ENCODE data around the gene LARP1.

DNA sequence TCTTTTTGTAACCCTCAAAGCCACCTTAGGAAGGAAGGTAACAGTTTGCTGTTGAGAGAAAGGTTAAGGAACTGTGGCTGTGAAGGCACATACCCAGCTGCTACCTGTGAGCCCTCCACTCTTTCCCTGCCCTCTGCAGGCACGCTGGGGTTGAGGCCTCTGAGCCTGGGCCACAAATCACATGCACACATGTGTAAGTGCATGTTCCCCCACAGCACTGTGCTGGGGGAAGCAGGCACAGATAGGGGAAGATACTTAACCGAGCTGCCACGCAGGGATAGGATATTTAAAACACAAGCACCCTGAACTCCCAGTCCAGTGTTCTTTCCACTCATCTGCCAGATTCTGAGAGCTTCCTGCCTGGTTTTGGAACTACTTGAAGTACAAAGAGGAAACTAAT, 18.1 kb downstream of the LARP1 start:
- TF ChIP-seq, protein P1, sequence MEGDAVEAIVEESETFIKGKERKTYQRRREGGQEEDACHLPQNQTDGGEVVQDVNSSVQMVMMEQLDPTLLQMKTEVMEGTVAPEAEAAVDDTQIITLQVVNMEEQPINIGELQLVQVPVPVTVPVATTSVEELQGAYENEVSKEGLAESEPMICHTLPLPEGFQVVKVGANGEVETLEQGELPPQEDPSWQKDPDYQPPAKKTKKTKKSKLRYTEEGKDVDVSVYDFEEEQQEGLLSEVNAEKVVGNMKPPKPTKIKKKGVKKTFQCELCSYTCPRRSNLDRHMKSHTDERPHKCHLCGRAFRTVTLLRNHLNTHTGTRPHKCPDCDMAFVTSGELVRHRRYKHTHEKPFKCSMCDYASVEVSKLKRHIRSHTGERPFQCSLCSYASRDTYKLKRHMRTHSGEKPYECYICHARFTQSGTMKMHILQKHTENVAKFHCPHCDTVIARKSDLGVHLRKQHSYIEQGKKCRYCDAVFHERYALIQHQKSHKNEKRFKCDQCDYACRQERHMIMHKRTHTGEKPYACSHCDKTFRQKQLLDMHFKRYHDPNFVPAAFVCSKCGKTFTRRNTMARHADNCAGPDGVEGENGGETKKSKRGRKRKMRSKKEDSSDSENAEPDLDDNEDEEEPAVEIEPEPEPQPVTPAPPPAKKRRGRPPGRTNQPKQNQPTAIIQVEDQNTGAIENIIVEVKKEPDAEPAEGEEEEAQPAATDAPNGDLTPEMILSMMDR (IDR thresholded peaks at IDR 0.05; ENCODE audit: low read depth, low read length, poor library complexity, severe bottlenecking): no peak
- no peak for TF ChIP-seq EZH2phosphoT487 (IDR thresholded peaks at IDR 0.05; ENCODE audit: borderline replicate concordance, low read length)
